Esophagus squamous epithelium (tissue), 4 donors: ENCODE measurements around the gene GBF1.

Experiments used
- CTCF ChIP-seq, 6 experiments: fragments of 450-650 bp in 4 of 6; fragments of 200-600 bp in 2 of 6; sonication (generic) in 2 of 6; IDR thresholded peaks; one replicate each; pipeline ENCODE4 v1.5.1; 2016 to 2019; ENCODE audit warnings: antibody characterized with exemption in 6 of 6, mild to moderate bottlenecking in 4 of 6, moderate library complexity in 4 of 6
- POLR2A ChIP-seq, 4 donors: fragments of 450-650 bp; IDR thresholded peaks; one replicate each; pipeline ENCODE4 v1.6.1; 2017; ENCODE audit warnings: antibody characterized with exemption in 4 of 4, mild to moderate bottlenecking in 4 of 4, moderate library complexity in 3 of 4

GRCh38 chr10:102285133-102285532, 39.8 kb downstream of the GBF1 start:
- TF ChIP-seq CTCF (IDR thresholded peaks at IDR 0.05): no peak
- no peak for TF ChIP-seq POLR2A (IDR thresholded peaks at IDR 0.05)
